Fibroblast of lung (primary cell): Measurements from ENCODE around the gene PDGFA.

Experiments
- CTCF ChIP-seq, 2 donors: IDR thresholded peaks in 1 of 2; conservative IDR thresholded peaks in 1 of 2; 1 replicate in 1 of 2; 2 replicates in 1 of 2; pipeline ENCODE4 v1.5.1; 2011 to 2012; ENCODE audit warnings: low read length in 2 of 2, control low read depth in 1 of 2, inconsistent platforms in 1 of 2, low read depth in 1 of 2, mild to moderate bottlenecking in 1 of 2
- EZH2 ChIP-seq: IDR thresholded peaks from 2 replicates; pipeline ENCODE4 v1.5.1; 2012; ENCODE audit warnings: low read length, control low read depth, mild to moderate bottlenecking; ENCODE audit errors: missing control alignments

- TF ChIP-seq CTCF (conservative IDR thresholded peaks at IDR 0.05 in 1 of 2, IDR thresholded peaks at IDR 0.05 in 1 of 2; ENCODE audit: low read depth in 1 of 2, low read length in 2 of 2) (no peak), EZH2 (no peak)
These were observed 16.6 kb upstream of the PDGFA start for GRCh38 chr7:536231-536630.
